Hematopoietic multipotent progenitor cell treated with erythropoietin and hydrocortisone succinate and interleukin-3 and kit ligand, for 6 days (in vitro differentiated cells): Measurements from ENCODE around the gene SIL1.
"Not testable (repeated sequence)": the region's sequence is repeated elsewhere in the genome, so short reads cannot be mapped to it uniquely, and the experiment has no call there.

Experiments
- DNase-seq: peaks from one replicate; pipeline ENCODE4 v3.0.0-alpha.2; 2015

The SIL1 gene

DNA sequence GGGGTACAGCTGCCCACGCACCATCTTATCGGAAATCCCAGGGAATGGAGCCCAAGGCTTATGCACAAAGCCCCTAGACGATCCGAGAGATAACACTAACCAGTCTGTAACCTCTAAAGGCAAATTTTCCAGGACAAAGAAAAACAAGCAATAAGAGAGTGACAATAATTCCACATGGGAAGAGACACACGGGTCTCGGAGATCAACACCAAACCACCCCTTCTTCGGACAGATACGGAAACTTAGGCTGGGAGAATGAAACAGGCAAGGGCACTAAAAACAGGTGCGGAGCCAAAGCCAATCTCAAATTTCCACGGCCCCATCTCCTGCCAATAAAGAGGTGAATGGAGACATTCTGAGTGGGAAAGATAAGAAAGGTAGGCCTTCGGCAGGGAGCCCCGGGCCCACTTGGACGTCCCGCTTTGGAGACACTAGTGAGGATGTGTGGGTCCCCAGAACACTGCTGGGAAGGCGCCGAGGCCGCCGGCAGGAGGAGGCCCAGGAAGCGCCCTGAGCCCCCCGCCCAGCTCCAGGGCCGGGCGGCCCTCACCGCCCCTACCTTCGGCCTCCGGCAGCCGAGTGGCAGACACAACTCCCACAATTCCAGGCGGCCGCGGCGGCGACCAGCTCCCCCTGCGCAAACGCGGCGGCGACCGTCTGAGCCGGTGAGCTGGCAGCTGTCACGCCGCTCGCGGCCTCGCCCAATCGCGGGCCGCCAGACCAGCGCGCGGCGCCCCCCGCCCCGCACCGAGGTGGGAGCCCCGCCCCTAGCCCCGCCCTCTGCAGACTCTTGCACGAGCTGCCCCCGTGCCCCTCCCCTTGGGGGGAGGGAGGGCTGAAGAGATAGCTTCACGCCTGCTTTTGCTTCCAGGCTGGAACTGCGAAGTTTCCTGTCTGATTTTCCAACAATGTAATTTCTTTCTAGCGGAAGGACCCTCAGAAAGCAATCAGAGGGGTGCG lies at the start of gene SIL1:
SIL1 (minus strand) TSS at position 659 of the 960 bp plus-strand sequence. CDS start 70,525 bp downstream, outside the sequence.
- DNase-seq: peak; percentile 96

GRCh38 chr5:139246394-139246793 lies 48.2 kb upstream of the SIL1 start:
- DNase-seq: peak; percentile 69

GRCh38 chr5:139245637-139246339 lies 47.6 kb upstream of the SIL1 start:
- no peak for DNase-seq

GRCh38 chr5:139243425-139243970 lies 45.3 kb upstream of the SIL1 start:
- DNase-seq: no peak

GRCh38 chr5:139241139-139241538 lies 43.0 kb upstream of the SIL1 start:
- DNase-seq: no peak

DNA sequence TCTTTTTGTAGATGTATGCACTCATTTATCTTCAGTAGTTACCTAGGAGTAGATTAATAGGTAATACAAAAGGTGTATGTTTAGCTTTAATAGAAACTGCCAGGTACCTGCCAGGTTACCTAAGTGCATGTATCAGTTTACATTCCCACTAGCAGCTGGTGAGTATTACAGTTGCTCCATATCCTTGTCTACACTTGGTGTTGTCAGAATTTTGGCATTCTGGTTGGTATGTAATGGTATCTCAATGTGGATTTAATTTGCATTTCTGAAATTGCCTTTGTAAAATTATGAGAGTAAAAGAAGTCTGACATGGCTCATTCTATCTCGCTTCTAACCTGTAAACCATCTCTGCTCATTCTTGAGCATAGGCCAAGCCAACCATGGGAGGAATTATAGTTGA lies 38.3 kb upstream of the SIL1 start:
- DNase-seq: no peak

DNA sequence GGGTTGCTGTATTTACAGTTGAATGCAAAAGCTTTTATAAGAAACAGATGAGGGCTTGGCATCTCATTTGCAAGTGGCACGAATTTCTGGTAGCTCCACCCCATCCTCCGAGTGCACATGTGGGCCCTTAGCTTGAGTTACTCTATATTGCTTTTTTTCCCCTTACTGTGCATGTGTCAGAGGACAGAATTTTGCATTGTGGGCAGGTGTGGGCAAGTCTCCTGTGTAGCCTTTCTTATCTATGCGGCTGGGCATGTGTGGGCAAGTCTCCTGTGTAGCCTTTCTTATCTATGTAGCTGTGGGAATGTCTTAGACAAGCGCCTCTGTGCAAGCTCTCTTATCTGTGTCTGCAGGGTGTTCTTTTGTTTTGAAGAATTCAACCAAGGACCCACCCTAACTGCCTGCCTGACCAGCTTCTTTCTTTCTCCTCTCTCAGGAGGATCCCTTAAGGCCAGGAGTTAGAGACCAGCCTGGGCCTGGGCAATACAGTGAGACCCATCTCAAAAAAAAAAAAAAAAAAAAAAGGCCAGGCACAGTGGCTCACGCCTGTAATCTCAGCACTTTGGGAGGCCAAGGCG lies 34.1 kb upstream of the SIL1 start:
- peak; percentile 97 for DNase-seq

DNA sequence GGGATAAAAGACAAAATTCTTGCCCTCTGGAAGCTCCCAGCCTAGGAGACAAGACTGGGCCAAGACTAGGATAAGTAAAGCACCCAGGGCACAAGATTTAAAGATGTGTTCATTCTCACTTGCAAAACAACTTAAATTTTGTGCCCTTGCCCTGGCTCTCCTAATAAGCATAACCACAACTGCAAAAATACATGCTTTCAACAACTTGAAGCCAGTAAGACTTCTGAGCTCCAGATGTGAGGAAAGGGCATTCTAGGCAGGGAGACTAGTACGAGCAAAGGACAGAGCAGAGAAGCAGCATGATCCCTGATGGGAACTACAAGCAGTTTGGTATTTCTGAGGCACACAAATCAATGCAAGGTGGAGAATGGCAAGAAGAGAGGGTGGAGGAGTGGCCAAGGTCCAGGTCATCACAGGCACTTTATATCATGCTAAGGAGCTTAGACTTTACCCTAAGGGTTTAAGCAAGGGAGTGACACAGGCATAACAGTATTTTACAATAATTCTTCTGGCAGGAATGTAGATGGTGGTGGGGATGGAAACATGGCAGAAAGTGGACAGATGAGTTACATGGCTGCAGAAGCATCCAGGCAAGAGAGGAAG lies 30.1 kb upstream of the SIL1 start:
- no peak for DNase-seq

DNA sequence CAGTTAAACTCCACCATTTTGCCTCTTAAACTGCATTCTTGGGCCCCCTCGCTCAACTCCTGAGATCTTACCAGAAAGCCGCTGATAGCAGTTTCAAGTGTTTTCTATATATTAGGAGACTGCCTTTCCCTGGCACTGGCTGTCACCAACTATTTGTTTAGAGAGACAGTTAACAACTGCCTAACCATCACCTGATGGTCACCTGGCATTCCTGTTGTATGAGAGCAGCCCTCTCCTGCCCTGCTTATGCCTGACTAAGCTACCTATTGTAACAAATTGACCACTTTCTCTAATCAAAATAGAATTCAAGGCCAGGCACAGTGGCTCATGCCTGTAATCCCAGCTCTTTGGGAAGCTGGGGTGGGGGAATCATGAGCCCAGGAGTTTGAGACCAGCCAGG lies 28.0 kb upstream of the SIL1 start:
- DNase-seq: no peak

DNA sequence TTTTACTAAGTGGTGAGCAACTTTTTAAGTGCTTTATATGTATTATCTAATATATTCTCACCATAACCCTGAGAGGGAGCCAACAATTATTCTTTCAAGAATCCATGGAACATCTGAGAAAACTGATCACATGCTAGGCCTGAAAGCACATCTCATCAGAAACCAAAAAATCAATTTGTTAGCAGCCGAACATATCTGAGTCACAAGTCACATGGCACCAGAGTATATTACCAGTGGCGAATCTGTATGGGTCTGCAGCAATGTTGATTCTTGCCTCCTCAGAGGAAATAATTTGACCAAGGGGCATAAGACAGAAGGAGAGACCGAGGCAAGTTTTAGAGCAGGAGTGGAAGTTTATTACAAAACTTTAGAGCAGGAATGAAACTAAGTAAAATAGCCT lies 25.3 kb upstream of the SIL1 start:
- DNase-seq: no peak

DNA sequence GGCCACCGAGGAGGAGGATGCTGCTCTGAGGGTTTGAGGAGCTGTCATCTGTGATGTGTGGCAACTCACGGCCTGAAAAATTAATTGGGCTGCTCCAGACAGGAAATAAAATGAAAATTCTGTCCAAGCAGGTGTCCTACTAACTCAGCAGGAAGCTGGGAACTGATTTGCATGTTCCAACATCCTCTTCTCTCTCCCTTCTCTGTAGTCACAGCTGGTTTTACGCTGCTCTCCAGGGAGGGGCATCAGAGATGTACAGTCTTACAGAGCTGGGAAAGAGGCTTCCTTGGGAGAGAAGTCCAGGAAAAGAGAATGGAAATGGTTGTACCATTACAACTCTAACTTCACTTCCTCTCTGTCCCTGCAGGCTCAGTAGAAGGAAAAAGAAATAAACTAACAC lies 24.2 kb upstream of the SIL1 start:
- no peak for DNase-seq

DNA sequence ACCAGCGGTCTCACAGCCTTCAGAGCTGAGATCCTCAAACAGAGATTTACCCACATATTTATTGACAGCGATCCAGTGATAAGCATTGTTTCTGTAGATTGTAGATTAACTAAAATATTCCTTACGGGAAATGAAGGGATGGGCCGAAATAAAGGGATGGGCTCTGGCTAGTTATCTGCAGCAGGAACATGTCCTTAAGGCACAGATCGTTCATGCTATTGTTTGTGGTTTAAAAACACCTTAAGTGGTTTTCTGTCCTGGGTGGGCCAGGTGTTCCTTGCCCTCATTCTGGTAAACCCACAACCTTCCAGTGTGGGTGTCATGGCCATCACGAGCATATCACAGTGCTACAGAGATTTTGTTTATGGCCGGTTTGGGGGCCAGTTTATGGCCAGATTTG lies 19.9 kb upstream of the SIL1 start:
- not testable (repeated sequence) for DNase-seq

DNA sequence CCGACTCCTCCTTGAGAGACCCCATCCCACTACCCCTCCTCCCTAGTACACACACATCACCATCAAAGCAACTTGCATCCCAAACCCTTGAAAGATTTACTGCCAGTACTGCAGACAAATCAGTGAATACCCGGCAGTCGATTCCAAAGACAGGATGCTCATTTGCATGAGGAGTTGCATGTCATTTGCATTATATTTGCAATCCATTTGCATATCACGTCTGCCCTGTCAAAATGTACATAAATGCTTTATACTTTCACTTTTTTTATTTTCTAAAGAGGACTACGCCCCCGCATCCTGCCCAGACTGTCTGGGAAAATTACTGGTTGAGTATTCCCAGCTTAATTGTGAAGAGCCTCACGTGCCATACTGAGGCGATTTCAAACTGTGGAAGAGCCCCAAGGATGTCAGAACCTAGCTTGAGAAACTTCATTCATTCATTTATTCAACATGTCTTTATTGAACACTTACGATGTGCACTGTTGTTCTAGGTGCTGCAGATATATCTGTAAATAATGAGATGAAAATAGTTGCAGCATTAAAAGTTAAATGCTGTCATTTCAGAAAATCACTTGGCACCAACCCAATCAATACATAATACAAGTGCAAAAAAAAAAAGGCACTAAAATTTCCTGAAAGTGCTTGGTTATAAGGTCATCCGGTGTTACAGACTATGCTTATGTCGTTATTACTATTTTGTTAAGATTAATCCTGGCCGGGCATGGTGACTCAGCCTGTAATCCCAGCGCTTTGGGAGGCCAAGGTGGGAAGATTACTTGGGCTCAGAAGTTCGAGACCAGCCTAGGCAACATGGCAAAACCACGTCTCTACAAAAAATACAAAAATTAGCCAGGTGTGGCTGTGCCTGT lies 17.2 kb upstream of the SIL1 start:
- DNase-seq: no peak

DNA sequence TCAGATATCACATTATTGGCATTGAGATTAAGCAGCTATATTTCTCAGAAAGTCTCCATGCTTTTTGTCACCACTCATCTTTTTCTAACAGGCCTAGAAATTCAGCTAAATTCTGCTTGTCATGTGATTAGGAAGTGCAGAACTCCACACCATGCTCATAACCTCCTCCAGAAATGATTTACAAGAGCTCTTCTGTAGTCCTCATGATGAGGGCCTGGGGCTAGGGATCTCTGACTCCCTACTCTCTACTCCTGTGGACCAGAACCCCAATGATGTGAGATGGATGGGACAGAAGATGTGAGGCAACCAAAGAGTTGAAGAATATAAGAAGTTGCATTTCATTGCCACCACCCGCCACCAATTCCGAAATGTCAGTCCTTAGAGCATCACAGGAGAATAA lies 16.5 kb upstream of the SIL1 start:
- DNase-seq: no peak

GRCh38 chr5:139212906-139213305 lies 14.7 kb upstream of the SIL1 start:
- no peak for DNase-seq

- peak; percentile 76 for DNase-seq
These were observed 14.3 kb upstream of the SIL1 start for GRCh38 chr5:139212486-139212885.

- no peak for DNase-seq
These were observed 12.4 kb upstream of the SIL1 start for GRCh38 chr5:139210585-139210984.

- DNase-seq: no peak
These were observed 9.3 kb upstream of the SIL1 start for GRCh38 chr5:139207297-139208000.

DNA sequence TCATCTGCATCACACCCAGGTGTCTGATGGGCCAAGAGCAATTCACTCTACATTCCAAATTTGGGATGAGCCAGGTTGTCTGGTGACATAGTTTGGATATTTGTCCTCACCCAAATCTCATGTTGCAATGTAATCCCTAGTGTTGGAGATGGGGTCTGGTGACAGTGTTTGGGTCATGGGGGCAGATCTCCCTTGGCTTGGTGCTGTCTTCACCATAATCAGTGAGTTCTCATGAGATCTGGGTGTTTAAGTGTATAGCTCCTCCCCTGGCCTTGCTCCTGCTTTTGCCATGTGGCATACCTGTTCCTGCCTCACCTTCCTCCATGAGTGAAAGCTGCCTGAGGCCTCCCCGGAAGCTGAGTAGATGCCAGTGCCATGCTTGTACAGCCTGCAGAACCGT lies 7.4 kb upstream of the SIL1 start:
- DNase-seq: no peak

- DNase-seq: no peak
These were observed 7.0 kb upstream of the SIL1 start for GRCh38 chr5:139205124-139205523.

- DNase-seq: no peak
These were observed 6.0 kb upstream of the SIL1 start for GRCh38 chr5:139204196-139204595.
